ENCODE data around the gene CCT3.
A peak's percentile ranks its signal among the peaks of the same experiment; 100 is the strongest.
"Not testable (repeated sequence)": the region's sequence is repeated elsewhere in the genome, so short reads cannot be mapped to it uniquely, and the experiment has no call there.

CCT3 gene

GRCh38 chr1:156368157-156368658 is 30.1 kb upstream of the CCT3 start:
- no peak for DNase-seq

- no peak for DNase-seq
Observed at GRCh38 chr1:156367383-156368156, 29.5 kb upstream of the CCT3 start.

- no peak for DNase-seq
Observed at GRCh38 chr1:156366378-156367166, 28.5 kb upstream of the CCT3 start.

- DNase-seq = no peak
Observed at GRCh38 chr1:156365754-156366153, 27.7 kb upstream of the CCT3 start.

- DNase-seq = no peak
Observed at GRCh38 chr1:156360534-156360933, 22.4 kb upstream of the CCT3 start.

GRCh38 chr1:156359973-156360372 is 21.9 kb upstream of the CCT3 start:
- DNase-seq = no peak

GRCh38 chr1:156359249-156359648 is 21.2 kb upstream of the CCT3 start:
- no peak for DNase-seq

- DNase-seq = no peak
Observed at GRCh38 chr1:156358641-156359040, 20.5 kb upstream of the CCT3 start.

GRCh38 chr1:156357977-156358376 is 19.9 kb upstream of the CCT3 start:
- no peak for DNase-seq

- peak; percentile 37 for DNase-seq
Observed at GRCh38 chr1:156356875-156357534, 18.9 kb upstream of the CCT3 start.

- no peak for DNase-seq
Observed at GRCh38 chr1:156356262-156356874, 18.3 kb upstream of the CCT3 start.

GRCh38 chr1:156352481-156352880 is 14.4 kb upstream of the CCT3 start:
- not testable (repeated sequence) for DNase-seq

GRCh38 chr1:156347331-156347730 is 9.2 kb upstream of the CCT3 start:
- DNase-seq = no peak

- no peak for DNase-seq
Observed at GRCh38 chr1:156346636-156347035, 8.5 kb upstream of the CCT3 start.

GRCh38 chr1:156346035-156346434 is 7.9 kb upstream of the CCT3 start:
- not testable (repeated sequence) for DNase-seq

GRCh38 chr1:156344409-156344808 is 6.3 kb upstream of the CCT3 start:
- no peak for DNase-seq

- DNase-seq = no peak
Observed at GRCh38 chr1:156342166-156342955, 4.3 kb upstream of the CCT3 start.

- DNase-seq = no peak
Observed at GRCh38 chr1:156337888-156338179, 258 bp downstream of the CCT3 start.

- DNase-seq = no peak
Observed at GRCh38 chr1:156337052-156337887, 822 bp downstream of the CCT3 start.

GRCh38 chr1:156336242-156336641 is 1.9 kb downstream of the CCT3 start:
- no peak for DNase-seq

GRCh38 chr1:156323179-156323578 is 14.9 kb downstream of the CCT3 start:
- not testable (repeated sequence) for DNase-seq
